Osteocyte (in vitro differentiated cells): Measurements from ENCODE around the gene DYNC1LI1. TPM values are rescaled to one million over a fixed set of nuclear protein-coding genes. Genes with fewer than 3 reads are reported as not detected.

Experiments used
- DNase-seq: peaks from one replicate; pipeline ENCODE4 v3.0.0; 2021; ENCODE audit warnings: mixed read lengths; ENCODE audit not compliant: unreplicated experiment; ENCODE audit errors: extremely low spot score
- H3K27ac Mint-ChIP-seq: one replicate; pipeline ENCODE4 v1.8.0; 2021; ENCODE audit warnings: mild to moderate bottlenecking, mixed read lengths; ENCODE audit not compliant: unreplicated experiment
- H3K27me3 Mint-ChIP-seq: one replicate; pipeline ENCODE4 v1.8.0; 2021; ENCODE audit warnings: mixed read lengths; ENCODE audit not compliant: unreplicated experiment
- H3K36me3 Mint-ChIP-seq: one replicate; pipeline ENCODE4 v1.8.0; 2021; ENCODE audit warnings: mixed read lengths; ENCODE audit not compliant: unreplicated experiment
- H3K4me1 Mint-ChIP-seq: one replicate; pipeline ENCODE4 v1.8.0; 2021; ENCODE audit warnings: mixed read lengths; ENCODE audit not compliant: unreplicated experiment
- H3K4me3 Mint-ChIP-seq: one replicate; pipeline ENCODE4 v1.8.0; 2021; ENCODE audit warnings: mild to moderate bottlenecking, moderate library complexity, mixed read lengths; ENCODE audit not compliant: unreplicated experiment
- H3K9me3 Mint-ChIP-seq: one replicate; pipeline ENCODE4 v1.8.0; 2021; ENCODE audit warnings: mixed read lengths; ENCODE audit not compliant: unreplicated experiment
- CTCF ChIP-seq: fragments of 200-600 bp; sonication (generic); IDR thresholded peaks from 2 replicates; pipeline ENCODE4 v1.5.0; 2021; ENCODE audit warnings: antibody characterized with exemption, mild to moderate bottlenecking, moderate library complexity
- total RNA-seq: library from RNA; stranded (reverse); gene quantifications from 2 replicates; pipeline ENCODE4 v1.2.1, GENCODE V29; 2021

The DYNC1LI1 gene
- total RNA-seq, 1 donor from 2014 or later, result 64.3 TPM

GRCh38 chr3:32498252-32498651, 72.4 kb downstream of the DYNC1LI1 start:
- no peak overlapping the region for H3K4me3 Mint-ChIP-seq
- H3K27ac Mint-ChIP-seq, result no peak overlapping the region
- no peaks in the 10 kb centered on the region for H3K9me3 Mint-ChIP-seq
- no peak for DNase-seq
- H3K27me3 Mint-ChIP-seq, result no peaks in the 10 kb centered on the region
- TF ChIP-seq CTCF, result no peak
- peaks cover 33% of the 10 kb centered on the region for H3K4me1 Mint-ChIP-seq
- peaks cover 9% of the 10 kb centered on the region for H3K36me3 Mint-ChIP-seq

- peaks cover 12% of the 10 kb centered on the region for H3K36me3 Mint-ChIP-seq
- H3K4me3 Mint-ChIP-seq, result no peak overlapping the region
- no peaks in the 10 kb centered on the region for H3K9me3 Mint-ChIP-seq
- no peak for TF ChIP-seq CTCF
- no peak overlapping the region for H3K27ac Mint-ChIP-seq
- DNase-seq, result no peak
- peaks cover 18% of the 10 kb centered on the region for H3K4me1 Mint-ChIP-seq
- no peaks in the 10 kb centered on the region for H3K27me3 Mint-ChIP-seq
Measured at GRCh38 chr3:32495609-32496008, 75.0 kb downstream of the DYNC1LI1 start.

- Mint-ChIP-seq H3K4me3 (no peak overlapping the region), H3K4me1 (peaks cover 13% of the 10 kb centered on the region)
Measured at GRCh38 chr3:32495085-32495484, 75.6 kb downstream of the DYNC1LI1 start.

GRCh38 chr3:32493437-32494414, 76.9 kb downstream of the DYNC1LI1 start:
- no peak for DNase-seq
- no peaks in the 10 kb centered on the region for H3K27me3 Mint-ChIP-seq
- H3K9me3 Mint-ChIP-seq, result no peaks in the 10 kb centered on the region
- H3K27ac Mint-ChIP-seq, result no peak overlapping the region
- no peak overlapping the region for H3K4me3 Mint-ChIP-seq
- peaks cover 10% of the 10 kb centered on the region for H3K36me3 Mint-ChIP-seq
- H3K4me1 Mint-ChIP-seq, result peaks cover 7% of the 10 kb centered on the region
- no peak for TF ChIP-seq CTCF

More at GRCh38 chr3:32495085-32495484, 75.6 kb downstream of the DYNC1LI1 start:
- no peak for TF ChIP-seq CTCF
- Mint-ChIP-seq H3K9me3 (no peaks in the 10 kb centered on the region), H3K36me3 (peaks cover 12% of the 10 kb centered on the region), H3K27me3 (no peaks in the 10 kb centered on the region), H3K27ac (no peak overlapping the region)
- DNase-seq, result no peak

- Mint-ChIP-seq H3K4me1 (peaks cover 16% of the 10 kb centered on the region), H3K4me3 (no peak overlapping the region), H3K9me3 (no peaks in the 10 kb centered on the region), H3K36me3 (peaks cover 8% of the 10 kb centered on the region), H3K27ac (no peak overlapping the region), H3K27me3 (no peaks in the 10 kb centered on the region)
- no peak for TF ChIP-seq CTCF
- DNase-seq, result no peak
Measured at GRCh38 chr3:32492684-32493436, 77.8 kb downstream of the DYNC1LI1 start.
